GM23338 (cell line): ENCODE results near the gene SEL1L3.

Source experiments
- CREB1 ChIP-seq: fragments of 250-450 bp; sonication (Bioruptor Pico); IDR thresholded peaks from 2 replicates; pipeline ENCODE4 v1.5.0; 2020; ENCODE audit warnings: low read depth, mild to moderate bottlenecking, moderate library complexity
- EZH2 ChIP-seq: fragments of 200-600 bp; sonication (generic); IDR thresholded peaks from one replicate; pipeline ENCODE4 v1.8.0; 2017; ENCODE audit warnings: antibody characterized with exemption, mild to moderate bottlenecking, low read depth; ENCODE audit not compliant: unreplicated experiment
- EZH2phosphoT487 ChIP-seq: fragments of 200-600 bp; sonication (generic); IDR thresholded peaks from one replicate; pipeline ENCODE4 v1.8.1; 2018; ENCODE audit warnings: antibody characterized with exemption; ENCODE audit not compliant: unreplicated experiment
- JUNB ChIP-seq: IDR thresholded peaks from one replicate; pipeline ENCODE4 v1.6.1; 2016; ENCODE audit warnings: antibody characterized with exemption; ENCODE audit not compliant: unreplicated experiment
- NANOG ChIP-seq: IDR thresholded peaks from 2 replicates; pipeline ENCODE4 v1.6.1; 2016; ENCODE audit warnings: antibody characterized with exemption, borderline replicate concordance
- POLR2AphosphoS5 ChIP-seq: IDR thresholded peaks from 2 replicates; pipeline ENCODE4 v1.6.1; 2016; ENCODE audit warnings: antibody characterized with exemption, low read depth
- REST ChIP-seq: IDR thresholded peaks from one replicate; pipeline ENCODE4 v1.6.1; 2018; ENCODE audit warnings: antibody characterized with exemption; ENCODE audit not compliant: unreplicated experiment
- ZNF114 ChIP-seq: fragments of 250-450 bp; sonication (Bioruptor Pico); IDR thresholded peaks from 2 replicates; pipeline ENCODE4 v1.5.0; 2020; ENCODE audit warnings: mild to moderate bottlenecking, moderate library complexity
- ZNF331 ChIP-seq: fragments of 250-450 bp; sonication (Bioruptor Pico); IDR thresholded peaks from 2 replicates; pipeline ENCODE4 v1.5.0; 2020; ENCODE audit warnings: low read depth, mild to moderate bottlenecking, moderate library complexity
- TF ChIP-seq, protein P1 (sequence below), 2 experiments: fragments of 200-600 bp in 1 of 2; sonication (generic) in 1 of 2; conservative IDR thresholded peaks; 2 replicates each; pipeline versions ENCODE4 v1.5.1 to v1.6.1; 2016 to 2017; ENCODE audit warnings: antibody characterized with exemption in 2 of 2, low read depth in 2 of 2, mild to moderate bottlenecking in 2 of 2, moderate library complexity in 1 of 2
- TF ChIP-seq, protein P2 (sequence below): IDR thresholded peaks from 2 replicates; pipeline ENCODE4 v1.6.1; 2016; ENCODE audit warnings: antibody characterized with exemption

GRCh38 chr4:25783126-25783525 is 79.7 kb downstream of the SEL1L3 start:
- TF ChIP-seq, protein P1, sequence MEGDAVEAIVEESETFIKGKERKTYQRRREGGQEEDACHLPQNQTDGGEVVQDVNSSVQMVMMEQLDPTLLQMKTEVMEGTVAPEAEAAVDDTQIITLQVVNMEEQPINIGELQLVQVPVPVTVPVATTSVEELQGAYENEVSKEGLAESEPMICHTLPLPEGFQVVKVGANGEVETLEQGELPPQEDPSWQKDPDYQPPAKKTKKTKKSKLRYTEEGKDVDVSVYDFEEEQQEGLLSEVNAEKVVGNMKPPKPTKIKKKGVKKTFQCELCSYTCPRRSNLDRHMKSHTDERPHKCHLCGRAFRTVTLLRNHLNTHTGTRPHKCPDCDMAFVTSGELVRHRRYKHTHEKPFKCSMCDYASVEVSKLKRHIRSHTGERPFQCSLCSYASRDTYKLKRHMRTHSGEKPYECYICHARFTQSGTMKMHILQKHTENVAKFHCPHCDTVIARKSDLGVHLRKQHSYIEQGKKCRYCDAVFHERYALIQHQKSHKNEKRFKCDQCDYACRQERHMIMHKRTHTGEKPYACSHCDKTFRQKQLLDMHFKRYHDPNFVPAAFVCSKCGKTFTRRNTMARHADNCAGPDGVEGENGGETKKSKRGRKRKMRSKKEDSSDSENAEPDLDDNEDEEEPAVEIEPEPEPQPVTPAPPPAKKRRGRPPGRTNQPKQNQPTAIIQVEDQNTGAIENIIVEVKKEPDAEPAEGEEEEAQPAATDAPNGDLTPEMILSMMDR (conservative IDR thresholded peaks at IDR 0.05; ENCODE audit: low read depth in 2 of 2), result no peak
- no peak for TF ChIP-seq JUNB
- TF ChIP-seq ZNF114 (CRISPR knock-in tag), result no peak
- TF ChIP-seq REST, result no peak
- TF ChIP-seq POLR2AphosphoS5, result no peak
- no peak for TF ChIP-seq EZH2
- TF ChIP-seq EZH2phosphoT487, result no peak
- TF ChIP-seq CREB1 (CRISPR knock-in tag), result no peak
- no peak for TF ChIP-seq ZNF331 (CRISPR knock-in tag)
- TF ChIP-seq NANOG, result no peak
- TF ChIP-seq, protein P2, sequence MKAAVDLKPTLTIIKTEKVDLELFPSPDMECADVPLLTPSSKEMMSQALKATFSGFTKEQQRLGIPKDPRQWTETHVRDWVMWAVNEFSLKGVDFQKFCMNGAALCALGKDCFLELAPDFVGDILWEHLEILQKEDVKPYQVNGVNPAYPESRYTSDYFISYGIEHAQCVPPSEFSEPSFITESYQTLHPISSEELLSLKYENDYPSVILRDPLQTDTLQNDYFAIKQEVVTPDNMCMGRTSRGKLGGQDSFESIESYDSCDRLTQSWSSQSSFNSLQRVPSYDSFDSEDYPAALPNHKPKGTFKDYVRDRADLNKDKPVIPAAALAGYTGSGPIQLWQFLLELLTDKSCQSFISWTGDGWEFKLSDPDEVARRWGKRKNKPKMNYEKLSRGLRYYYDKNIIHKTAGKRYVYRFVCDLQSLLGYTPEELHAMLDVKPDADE, result no peak
